H54 (cell line): ENCODE data around the gene ENTPD7.
"Not testable (repeated sequence)": the region's sequence is repeated elsewhere in the genome, so short reads cannot be mapped to it uniquely, and the experiment has no call there.

Experiments
- DNase-seq: peaks from one replicate; pipeline ENCODE4 v3.0.0; 2011; ENCODE audit warnings: low spot score, mixed read lengths; ENCODE audit not compliant: insufficient read length
- FAIRE-seq: peaks from 3 replicates; lab custom pipeline; 2011; peaks lifted over from hg19 to GRCh38; lab: Jason Lieb, UNC
- POLR2A ChIP-seq: IDR thresholded peaks from 2 replicates; pipeline ENCODE4 v1.6.1; 2011; ENCODE audit warnings: low read depth, mild to moderate bottlenecking, low read length

Gene ENTPD7

DNA sequence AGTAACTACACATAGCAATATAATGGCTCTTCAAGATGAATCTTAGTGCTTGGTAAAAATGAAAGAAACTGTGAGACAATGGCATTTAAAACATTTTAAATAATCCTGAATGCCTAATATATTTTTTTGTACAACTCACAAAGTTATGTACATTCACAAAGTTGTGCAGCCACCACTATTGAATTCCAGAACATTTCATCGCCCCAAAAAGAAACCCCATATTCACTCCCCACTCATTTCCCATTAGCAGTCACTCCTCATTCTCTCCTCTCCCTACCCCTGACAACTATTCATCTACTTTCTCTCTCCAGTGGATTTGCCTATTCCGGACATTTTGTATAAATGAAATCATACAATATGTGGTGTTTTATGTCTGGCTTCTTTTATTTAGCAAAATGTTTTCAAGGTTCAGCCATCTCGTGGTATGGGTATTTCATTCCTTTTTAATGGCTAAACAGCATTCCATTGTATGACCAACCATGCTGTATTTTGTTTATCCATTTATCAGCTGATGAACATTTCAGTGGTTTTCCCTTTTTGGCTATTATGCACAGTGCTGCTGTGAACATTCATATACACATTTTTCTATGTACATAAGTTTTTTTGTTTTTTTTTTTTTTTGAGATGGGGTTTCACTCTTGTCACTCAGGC, 34.7 kb downstream of the ENTPD7 start:
- TF ChIP-seq POLR2A: no peak
- DNase-seq (no peak), FAIRE-seq (no peak)

DNA sequence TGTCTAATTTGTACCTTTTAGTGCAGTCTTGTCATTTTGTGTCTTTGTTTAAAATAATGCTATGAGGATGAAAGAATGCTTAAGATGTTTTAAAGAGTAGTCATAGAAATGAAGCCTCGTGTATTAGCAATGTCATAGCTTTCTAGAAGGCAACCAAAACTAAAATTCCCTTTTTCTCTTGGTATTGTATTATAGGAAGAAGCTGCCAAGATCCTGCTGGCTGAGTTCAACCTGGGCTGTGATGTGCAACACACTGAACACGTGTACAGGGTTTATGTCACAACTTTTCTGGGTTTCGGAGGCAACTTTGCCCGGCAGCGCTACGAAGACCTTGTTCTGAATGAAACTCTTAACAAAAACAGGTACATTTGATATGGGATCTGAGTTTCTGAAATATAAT, 36.5 kb downstream of the ENTPD7 start:
- no peak for DNase-seq
- no peak for FAIRE-seq
- no peak for TF ChIP-seq POLR2A

DNA sequence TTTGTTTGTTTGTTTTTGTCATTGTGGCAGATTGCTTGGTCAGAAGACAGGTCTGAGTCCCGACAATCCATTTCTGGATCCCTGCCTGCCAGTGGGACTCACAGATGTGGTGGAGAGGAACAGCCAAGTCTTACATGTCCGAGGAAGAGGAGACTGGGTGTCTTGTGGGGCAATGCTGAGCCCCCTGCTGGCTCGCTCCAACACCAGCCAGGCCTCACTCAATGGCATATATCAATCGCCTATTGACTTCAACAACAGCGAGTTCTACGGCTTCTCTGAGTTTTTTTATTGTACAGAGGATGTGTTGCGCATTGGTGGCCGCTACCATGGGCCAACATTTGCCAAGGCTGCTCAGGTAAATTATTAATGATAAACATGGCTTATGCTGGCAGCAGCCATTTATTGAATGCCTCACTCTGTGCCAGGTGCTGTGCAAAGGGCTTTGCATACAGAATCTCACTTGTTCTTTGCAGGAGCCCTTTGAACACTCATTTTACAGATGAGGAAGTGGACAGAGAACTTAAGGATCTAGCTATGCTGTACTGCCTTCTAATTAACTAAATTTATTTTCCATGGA, 39.3 kb downstream of the ENTPD7 start:
- TF ChIP-seq POLR2A: no peak

DNA sequence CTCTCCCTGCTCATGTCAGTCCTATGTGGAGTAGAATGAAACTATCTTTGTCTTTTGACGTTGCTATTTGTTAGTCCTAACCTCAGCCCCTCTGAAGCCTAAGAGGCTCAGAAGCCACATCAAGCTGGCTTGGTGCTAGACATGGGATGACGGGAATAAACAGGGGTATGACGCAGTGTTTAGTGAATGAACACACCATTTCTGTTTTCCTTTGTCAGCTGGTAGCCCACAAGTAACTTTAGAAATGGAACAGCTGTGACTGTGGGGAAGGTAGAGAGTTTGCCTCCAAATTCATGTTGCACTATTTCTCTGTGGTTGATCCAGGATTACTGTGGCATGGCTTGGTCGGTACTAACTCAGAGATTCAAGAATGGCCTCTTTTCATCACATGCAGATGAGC, 41.3 kb downstream of the ENTPD7 start:
- FAIRE-seq (no peak), DNase-seq (no peak)
- TF ChIP-seq POLR2A: no peak

More for the DNA sequence above, 39.3 kb downstream of the ENTPD7 start:
- FAIRE-seq (no peak), DNase-seq (no peak)

DNA sequence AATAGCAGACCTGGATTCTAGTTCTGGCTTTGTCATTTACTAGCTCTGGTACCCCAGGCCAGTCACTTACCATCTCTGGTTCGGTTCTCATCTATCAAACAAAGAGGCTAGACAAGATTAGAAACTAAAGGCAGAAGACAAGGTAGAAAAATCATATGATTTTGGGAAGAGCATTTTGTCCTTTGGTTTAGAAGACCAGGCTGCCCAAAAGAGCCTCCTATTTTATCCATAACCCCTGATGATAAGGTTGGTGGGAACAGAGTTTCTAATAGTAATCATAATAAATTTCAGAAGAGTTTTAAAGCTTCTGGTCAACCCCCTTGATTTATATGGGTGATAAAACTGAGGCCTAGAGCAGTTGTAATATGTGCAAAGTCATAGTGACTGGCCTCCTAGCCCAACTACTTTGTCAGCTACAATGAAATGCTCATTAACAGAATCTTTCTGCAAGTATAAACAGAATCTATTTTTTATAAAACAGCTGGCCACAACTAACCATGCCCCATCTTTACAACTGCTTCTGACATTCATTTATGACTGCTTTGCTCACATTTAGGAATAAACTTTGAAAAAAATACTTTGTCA, 49.2 kb downstream of the ENTPD7 start:
- no peak for FAIRE-seq
- no peak for DNase-seq
- no peak for TF ChIP-seq POLR2A

DNA sequence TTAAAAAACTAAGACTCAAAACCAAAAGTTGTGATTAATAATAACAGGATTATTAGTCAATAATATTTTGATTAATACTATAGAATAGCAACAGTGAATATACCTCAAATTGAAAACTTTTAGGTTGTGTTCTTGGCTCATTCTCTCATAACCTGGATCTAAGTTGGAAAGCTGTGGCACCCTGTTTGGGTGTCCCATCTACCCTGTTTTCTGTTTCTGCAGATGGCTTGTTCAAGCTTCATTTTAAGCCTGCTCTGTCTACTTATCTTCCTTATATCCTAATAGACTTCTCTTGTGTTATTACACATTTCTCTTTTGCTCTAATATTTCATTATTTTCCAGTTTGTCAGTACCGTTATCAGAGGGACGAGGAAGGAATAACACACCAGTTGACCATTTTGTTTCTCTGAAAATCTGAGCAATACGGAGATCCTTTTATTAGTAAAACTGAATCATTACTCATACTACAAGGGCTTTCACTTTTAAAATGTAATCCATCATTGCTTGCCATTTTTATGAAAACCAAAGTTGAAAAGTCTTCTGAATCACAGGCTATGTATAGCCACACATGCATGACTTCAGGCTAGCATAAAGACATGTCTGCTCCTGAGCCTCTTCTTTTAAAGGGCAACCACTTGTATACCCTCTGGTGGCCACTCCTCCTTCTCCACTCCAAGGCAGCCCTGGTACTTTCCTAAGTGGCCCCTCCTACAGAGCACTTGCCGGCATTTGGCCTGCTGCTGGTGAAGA, 50.3 kb downstream of the ENTPD7 start:
- no peak for FAIRE-seq
- DNase-seq: no peak

DNA sequence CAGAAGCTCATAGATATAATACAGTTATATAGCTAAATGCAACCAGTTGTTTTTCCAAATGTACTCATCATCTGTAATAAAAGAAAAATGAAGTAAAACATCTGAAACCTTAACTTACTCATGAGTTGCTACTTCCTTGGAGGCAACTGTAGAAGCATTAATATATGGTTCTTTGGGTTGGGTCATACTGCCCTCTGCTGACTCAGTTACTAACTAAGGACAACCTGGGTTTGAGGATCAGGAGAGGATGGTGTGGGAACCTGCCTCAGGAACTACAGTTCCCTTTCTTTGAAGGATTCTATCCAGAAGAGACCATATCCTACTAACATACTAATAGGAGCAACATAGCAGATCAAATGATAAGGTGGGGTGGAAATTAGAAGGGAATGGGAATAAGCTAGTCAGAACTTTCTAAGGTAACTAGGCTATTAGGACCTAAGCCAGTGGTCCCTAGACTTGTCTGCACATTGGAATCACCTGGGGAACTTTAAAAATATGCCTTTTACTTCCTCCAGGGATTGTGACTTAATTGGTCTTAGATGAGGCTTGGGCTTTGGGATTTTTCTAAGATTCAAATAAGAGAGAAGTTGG, 51.9 kb downstream of the ENTPD7 start:
- peak; percentile 8 for DNase-seq
- FAIRE-seq: peak; percentile 95
- TF ChIP-seq POLR2A: no peak

More for the DNA sequence above, 50.3 kb downstream of the ENTPD7 start:
- no peak for TF ChIP-seq POLR2A

DNA sequence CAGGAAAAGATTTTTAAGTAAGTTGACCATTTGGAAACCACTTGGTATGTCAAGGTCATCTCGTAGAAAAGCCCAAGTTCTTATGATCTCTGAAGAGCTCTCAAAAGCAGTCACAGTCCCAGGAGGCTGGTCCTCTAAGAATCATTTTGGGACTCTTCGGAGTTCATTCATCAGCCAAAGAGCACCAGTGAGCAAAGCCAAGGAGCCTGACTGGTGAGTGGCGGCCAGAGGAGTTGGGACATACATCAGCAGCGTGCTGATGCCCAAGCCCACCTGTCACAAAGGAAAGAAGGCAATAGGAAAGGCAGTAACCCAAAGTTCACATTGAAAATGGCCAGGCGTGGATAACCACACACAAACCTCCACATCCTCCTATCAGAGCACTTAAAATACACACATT, 55.1 kb downstream of the ENTPD7 start:
- TF ChIP-seq POLR2A: no peak
- no peak for DNase-seq
- no peak for FAIRE-seq

DNA sequence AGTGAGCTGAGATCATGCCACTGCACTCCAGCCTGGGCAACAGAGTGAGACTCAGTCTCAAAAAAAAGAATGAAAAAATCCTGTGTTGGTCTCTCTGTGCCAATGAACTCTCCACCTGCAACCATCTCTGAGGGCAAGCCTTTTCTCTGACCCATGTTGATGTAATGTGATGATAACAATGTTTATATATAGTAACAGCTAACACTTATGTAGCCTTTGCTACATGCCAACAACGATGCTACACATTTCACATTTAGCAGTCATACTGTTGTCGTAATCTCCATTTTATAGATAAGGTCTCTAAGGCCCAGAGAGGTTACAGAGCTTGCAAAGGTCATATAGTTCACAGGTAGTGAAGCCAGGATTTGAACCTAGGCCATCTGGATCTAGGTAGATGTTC, 61.1 kb downstream of the ENTPD7 start:
- DNase-seq (no peak), FAIRE-seq (no peak)
- no peak for TF ChIP-seq POLR2A

DNA sequence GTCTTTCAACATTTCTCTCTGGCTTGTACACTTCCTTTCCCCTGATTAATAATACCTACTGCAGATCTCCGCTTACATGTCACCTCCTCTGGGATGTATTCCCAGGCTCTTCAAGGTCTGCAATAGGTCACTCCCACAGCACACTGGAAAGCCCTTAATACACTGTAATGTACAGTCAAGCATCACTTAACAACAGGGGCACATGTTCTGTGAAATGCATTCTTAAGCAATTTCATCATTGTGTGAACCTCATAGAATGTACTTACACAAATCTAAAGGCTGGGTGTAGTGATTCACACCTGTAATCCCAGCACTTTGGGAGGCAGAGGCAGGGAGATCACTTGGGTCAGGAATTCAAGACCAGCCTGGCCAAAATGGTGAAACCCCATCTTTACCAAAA, 70.7 kb downstream of the ENTPD7 start:
- FAIRE-seq (no peak), DNase-seq (no peak)
- no peak for TF ChIP-seq POLR2A

DNA sequence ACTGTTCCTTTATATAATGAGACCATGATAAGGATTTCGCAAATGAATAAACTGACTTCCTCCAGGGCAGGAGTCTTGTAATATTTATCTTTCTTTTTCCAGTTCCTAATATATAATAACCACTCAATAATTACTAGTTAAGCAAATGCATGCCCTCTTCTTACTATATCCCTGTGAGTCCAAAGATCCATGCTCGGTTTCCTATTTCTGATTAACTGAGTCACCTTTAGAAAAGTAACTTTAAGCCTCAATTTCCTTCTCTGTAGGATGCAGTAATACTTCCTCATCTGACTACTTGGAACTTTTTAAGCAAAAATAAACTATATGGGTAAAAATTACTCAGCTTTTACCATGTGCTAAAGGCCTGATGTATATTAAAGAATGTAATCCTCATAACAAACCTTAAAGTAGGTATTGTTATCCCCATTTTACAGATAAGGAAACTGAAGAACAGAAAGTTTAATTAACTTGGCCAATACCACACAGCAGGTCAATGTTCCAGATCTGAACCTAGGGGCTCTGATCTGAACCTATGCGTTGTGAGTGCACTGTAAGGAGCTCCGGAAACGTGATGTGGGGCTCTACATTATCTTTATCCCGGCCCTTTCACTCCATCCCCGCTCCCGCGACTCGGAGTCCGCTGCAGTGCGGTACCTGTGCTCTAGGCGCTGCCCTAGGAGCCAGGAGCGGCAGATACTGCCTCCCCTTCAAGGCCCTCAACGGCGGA, 72.2 kb downstream of the ENTPD7 start:
- DNase-seq (no peak), FAIRE-seq (no peak)
- no peak for TF ChIP-seq POLR2A

DNA sequence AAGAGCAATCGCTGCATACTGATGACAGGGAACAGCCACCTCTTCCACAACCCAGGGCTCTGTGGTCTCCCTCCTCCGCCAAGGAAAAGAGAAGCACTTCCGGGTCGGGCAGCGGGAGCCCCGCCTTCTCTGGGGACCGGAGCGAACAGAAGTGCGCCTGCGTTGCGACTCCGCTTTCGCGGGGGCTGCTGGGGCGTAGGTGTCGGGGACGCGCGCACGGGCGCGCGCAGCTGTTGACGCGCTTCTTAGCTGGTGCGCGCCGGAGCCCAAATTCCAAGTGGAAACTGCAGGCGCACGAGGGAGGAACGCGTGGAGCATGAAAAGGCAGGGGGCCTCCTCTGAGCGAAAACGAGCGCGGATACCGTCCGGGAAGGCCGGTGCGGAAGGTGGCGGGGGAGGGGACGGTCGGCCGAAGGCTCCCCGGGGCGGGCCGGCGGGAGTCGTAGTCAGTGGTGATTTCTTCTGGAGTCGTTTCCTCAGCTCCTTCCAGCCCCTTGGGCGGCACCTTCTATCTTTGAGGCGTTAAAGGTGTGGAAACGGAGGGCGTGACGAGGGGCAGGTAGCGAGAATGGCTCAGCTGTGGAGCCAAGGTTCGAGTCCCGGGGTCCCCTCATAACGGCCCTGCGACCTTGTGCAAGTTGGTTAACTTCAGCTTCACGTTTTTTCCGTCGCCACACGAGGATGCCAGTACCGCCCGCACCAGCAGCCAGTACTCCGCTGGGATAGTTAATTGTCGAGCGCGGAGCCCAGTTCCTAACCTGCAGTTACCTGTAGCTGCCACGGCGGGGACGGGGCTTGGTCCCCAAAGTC, 72.9 kb downstream of the ENTPD7 start, which contains the start of the genes COX15 and CUTC:
TSS of gene COX15 (minus strand) at position 95 of the 810 bp plus-strand sequence. CDS start at position 17, 78 bp downstream.
TSS of gene CUTC (plus strand) at position 202 of the 810 bp plus-strand sequence. CDS start at position 317, 115 bp downstream.
- FAIRE-seq: peak; percentile 58
- TF ChIP-seq POLR2A: peak; percentile 54
- peak; percentile 92 for DNase-seq

DNA sequence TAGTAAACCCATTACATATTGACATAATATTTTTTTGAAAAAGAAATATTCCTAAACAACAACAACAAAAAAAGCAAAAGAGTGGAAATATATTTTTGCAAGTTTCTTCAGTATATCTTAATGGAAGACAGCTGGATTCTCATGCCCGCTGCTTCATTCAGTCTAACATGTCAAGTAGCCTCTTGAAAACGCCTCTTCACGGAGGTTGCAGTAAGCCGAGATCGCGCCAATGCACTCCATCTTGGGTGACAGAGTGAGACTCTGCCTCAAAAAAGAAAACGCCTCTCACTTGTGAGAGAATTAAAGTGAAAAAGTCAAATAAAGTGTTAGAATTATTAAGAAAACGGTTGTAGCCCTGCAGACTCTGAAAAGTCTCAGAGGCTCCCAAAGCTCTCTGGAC, 74.1 kb downstream of the ENTPD7 start:
- no peak for TF ChIP-seq POLR2A
- DNase-seq: no peak
- no peak for FAIRE-seq

DNA sequence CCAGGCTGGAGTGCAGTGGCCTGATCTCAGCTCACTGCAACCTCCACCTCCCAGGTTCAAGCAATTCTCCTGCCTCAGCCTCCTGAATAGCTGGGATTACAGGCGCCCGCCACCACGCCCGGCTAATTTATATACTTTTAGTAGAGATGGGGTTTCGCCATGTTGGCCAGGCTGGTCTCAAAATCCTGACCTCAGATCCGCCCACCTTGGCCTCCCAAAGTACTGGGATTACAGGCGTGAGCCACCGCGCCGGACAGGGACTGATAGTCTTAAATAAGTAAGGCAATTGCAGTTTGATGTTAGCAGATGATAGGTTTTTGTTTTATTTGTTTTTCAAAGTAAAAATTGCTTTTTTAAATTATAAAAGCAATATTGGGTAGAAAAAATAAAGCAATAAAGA, 74.8 kb downstream of the ENTPD7 start:
- DNase-seq, FAIRE-seq: not testable (repeated sequence)
